SW 1271 (cell line): ENCODE measurements around the gene KDM4C.

Source experiments
- DNase-seq, 2 experiments: peaks; one replicate each; lab custom pipeline; 2025; lab: John Stamatoyannopoulos, UW

Gene KDM4C

DNA sequence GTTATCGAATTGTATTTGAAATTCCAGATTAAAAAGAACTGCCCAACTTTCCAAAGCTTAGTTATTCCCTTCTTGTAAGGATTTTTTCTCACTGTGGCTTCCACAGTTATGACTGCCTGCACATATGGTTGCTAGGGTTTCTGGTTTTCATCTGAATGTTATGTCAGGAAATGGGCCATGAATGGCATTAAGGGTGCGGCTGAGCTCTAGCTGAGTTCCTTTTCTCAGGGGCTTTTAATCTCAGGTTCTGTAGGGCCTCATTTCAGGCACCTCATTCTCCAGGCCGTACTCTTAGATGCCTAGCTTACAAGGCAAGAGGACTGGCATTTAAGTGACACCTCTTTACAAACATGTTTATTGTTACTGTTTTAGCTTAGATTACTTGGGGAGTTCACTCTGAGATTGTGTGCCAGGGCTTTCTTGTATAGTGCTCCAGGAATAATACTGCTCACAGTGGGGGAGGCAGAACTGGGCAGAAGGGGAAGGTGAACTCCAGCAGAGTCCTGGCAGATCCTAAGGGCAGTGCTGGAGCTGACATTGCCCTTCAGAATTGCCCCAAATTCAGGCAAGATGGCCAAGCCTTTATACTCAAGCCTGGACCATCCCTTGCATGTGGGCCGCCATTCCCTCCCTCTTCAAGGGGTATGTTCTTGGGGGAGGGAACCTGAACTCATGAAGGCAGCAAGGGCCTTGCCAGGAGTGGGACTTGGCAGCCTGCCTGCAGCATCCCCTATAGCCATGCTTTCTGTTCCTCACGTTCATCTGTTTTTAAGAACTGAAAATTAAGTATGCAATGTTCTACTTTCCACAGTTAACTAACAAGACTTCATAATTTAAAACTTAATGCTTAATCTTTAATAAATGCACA is 111.5 kb downstream of the KDM4C start:
- no peak for DNase-seq

DNA sequence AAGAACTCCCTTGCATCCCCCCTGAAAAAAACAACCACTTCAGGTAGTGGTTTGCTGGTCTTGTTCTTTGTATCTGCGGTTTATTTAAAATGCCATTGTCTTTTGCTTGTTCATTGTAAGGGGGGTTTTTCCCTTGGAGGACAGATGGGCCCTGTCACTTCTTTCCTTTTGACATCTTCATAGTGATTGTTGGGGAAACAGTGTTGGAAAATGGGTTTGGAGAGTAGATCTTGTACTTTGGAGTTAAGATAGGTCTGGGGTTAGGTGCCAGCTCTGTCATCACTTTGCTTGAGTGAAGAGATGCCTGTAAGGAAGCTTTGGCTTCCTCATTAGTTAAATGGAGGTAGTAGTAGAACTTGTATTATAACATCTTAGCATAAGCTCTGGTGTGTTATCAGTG is 112.4 kb downstream of the KDM4C start:
- no peak for DNase-seq

DNA sequence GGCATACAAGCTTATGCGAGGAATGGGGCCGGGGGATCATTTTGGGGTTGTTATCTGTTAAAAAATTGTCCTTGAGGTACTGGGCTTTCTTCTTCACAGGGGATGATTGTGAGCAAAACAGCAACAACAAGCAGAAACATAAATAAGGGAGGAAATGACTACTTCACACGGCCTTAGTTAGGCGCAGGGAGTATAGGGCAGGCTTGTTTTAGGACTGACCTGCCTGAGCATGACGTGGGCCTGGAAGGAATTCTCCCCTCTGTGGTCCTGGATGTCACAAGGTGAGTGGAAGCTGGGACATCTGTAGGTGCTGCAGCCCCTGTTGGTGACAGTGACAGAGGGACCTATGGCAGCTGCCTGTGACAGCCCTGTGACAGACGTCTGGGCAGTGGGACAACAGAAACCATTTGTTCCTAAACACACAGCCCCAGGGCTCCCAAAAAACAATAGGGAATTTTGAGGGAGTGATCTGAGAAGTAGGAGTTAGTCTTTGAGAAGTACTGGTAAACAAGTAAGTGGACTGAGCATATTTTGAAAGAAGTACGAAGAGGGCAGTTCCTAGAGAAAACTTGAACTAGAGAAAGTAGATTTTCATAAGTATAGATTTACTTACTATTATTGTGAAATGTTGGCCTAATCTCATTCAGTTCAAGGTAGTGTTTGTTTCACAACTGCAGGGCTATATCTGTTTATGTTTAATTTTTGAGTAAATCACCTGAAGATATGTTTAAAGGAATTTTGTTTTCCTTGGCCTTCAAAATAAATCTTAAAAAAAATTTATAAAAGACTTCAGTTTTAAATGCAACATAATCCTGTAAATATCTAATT is 113.1 kb downstream of the KDM4C start:
- no peak for DNase-seq

- DNase-seq = no peak
Measured at GRCh38 chr9:6873857-6874256, 116.1 kb downstream of the KDM4C start.

GRCh38 chr9:6876195-6876894 is 118.6 kb downstream of the KDM4C start:
- no peak for DNase-seq

- DNase-seq = no peak
Measured at GRCh38 chr9:6877671-6878161, 119.9 kb downstream of the KDM4C start.

GRCh38 chr9:6880626-6881025 is 122.9 kb downstream of the KDM4C start:
- DNase-seq = no peak

DNA sequence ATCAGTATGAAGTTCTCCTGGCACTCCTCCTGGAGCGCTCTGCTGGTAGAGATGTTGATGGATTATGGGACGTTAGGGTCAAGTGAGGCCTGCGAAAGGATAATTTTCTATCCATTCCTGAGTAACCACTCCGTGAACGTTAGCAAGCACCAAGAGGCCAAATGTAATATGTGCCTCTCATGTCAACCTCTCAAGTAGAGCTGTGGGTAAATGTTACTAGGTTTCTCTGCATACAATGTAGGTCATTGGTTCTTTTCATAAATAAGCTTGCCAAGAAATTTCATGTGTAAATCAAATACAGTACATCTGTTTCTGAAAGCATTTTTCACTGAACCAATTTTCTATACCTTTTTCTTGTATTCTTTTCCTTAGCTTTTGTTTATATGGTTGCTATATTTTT is 126.3 kb downstream of the KDM4C start:
- no peak for DNase-seq

GRCh38 chr9:6884990-6885389 is 127.2 kb downstream of the KDM4C start:
- DNase-seq = no peak

DNA sequence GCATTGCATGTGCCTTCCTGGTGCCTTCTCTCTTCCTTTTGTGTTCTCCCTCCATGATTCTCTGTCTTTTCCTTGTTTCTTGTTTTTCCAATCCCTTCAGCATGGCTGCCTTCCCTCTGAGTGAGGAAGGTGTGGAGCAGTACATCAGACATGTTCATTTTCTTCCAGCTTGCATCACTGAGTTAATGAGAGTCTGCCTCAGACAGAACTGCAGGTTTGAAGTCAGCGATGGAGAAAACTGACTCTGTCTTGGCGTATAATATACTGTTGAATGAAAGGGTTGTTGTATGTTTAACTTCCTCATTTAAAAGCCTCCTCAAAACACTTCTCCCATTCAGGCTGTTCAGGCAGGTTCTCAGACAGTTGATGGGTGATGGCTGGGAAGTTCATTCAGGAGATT is 129.3 kb downstream of the KDM4C start:
- DNase-seq = no peak

- DNase-seq = no peak
Measured at GRCh38 chr9:6889868-6890267, 132.1 kb downstream of the KDM4C start.

DNA sequence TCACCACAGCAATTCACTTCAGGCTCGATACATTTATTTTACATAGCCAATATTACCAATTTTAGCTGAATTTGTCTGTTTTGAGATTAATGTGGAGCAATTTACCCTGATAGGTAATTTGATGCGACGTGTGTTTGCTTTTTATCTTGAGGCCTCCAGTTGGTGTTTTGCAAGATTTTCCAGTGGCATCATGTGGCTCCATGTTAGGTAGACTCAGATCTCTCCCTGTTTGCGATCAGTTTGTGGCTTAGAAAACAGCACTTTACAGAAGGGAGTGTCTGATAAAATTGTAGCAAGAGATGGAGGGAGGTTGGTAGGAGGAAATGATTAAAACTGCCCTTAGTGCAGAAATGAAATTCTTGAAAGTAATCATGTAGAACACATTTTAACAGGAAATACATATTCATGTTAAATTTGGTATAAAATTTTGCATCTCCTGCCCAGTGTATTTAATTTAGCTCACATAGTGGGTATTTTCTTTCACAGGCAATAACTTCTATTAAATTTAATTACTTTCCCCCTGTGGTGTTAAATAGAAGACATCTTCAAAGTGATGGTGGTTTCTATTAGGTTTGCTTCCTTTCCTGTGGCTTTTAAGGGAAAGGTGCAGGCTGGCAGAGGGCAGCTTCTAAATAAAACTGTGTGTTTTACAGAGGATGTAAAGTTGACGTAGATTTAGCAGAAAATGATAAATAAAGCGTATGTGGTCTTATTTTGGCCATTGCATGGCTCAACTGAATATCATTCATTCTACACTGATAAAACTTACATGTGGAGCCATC is 135.8 kb downstream of the KDM4C start:
- no peak for DNase-seq

DNA sequence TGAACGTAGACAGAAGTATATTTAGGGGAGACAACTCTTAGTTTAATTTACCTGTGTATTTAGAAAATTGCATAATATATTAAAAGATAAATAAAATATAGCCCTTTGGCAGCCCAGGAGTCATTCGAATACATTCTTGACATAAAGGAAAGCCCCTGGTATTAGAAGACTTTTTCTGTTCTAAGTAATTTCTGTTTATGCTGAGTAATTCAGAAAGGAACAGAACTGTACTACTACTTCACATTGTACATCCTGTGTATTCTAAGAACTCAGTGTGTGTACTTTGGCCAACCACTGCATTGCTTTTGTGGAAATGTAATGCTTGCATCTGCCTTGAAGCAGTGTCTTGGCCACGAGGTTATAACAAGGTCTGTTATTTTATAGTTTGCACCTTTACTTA is 136.4 kb downstream of the KDM4C start:
- no peak for DNase-seq

- DNase-seq = no peak
Measured at GRCh38 chr9:6895754-6896153, 138.0 kb downstream of the KDM4C start.

DNA sequence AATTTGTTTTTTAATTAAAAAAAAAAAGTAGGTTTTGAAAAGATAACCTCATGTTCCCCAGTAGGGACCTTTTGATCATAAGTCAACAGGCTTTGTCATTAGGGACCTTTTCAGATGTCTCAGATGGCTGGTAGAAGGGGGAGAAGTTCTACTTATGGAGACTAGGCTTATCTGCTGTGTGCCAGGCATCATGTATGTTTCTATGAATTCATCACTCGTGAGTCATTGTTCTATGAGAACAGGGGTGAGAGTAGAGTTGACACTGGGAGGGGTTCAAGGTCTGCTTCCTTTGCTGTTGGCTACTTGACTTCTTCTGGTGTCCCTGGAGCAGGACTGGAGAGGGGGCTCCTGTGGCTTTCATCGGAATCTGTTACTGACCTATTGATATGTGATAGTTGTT is 138.8 kb downstream of the KDM4C start:
- DNase-seq = no peak

DNA sequence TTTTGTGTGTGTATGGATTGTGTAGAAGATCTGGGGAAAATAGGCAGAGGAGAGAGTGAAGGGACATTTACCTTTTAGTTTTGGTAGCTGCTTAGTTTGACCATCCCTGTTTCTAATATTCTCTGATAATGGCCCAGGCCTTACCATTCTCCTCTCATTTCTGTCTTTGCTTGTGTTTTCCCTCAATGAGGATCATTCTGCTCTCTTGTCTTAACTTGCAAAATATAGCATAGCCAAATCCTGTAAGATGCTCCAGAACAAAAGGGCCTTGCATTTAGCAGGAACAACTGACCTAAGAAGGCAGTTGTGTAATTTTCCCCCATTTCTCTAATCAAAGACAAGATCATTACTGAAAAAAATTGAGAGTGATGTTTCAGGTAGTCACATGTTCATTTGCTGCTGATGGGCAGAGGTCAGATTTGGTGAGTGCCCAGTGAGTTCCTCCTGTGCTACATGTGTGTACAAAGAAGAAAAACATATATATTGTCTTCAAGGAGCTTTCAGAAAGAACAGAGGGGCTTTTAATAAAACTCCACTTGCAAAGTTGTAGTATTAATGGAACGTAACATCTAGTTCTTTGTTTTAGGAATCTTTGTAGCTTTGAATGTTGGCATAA is 139.5 kb downstream of the KDM4C start:
- DNase-seq = no peak

DNA sequence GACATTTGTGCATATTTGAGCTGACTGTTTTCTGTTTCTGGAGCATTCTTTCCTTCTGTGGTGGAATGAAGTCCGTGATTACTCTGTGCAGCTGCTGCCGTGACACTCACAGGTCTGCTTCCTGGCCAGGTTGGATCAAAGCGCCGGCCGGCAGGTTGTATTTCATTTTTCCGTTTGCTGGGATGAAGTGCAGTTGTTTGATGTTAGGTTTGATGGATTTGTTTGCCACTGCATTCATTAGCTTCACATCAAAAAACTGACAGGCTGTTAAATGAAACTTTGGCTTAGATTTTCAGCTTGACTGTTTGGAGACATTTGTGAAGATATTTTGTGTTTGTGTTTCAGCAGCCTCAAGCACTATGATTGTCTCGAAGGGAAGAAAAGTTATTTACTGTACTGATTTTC is 140.1 kb downstream of the KDM4C start:
- no peak for DNase-seq

- DNase-seq = no peak
Measured at GRCh38 chr9:6899274-6899673, 141.5 kb downstream of the KDM4C start.

GRCh38 chr9:6900440-6900883 is 142.7 kb downstream of the KDM4C start:
- no peak for DNase-seq

DNA sequence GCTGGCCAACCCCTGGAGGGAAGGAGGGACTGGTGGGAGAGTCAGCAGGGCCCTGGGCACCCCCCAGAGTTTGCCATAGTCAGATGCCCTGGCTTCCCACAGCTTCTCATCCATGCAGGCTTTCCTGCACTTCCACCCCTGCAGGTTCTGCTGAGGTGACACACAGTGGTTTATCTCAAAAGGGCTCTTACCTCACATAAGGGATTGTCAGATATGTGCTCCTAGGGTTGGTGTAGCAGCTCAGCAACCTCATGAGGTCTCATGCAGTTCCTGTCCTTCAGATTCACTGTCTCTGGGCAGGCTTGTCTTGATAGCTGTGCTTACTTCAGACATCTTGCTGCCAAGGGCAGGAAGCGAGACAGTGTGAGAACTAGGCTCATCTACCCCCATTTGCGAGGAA is 143.4 kb downstream of the KDM4C start:
- DNase-seq = no peak

- DNase-seq = no peak
Measured at GRCh38 chr9:6902423-6902822, 144.7 kb downstream of the KDM4C start.
